SK-N-SH treated with all-trans-retinoic acid at 6 μM for 48 hours (cell line): ENCODE measurements around the gene SLC22A25.

Experiments used
- CREB5 ChIP-seq: fragments of 250-450 bp; sonication (Bioruptor Pico); IDR thresholded peaks from 2 replicates; pipeline ENCODE4 v1.5.1; 2020; ENCODE audit warnings: low read depth, mild to moderate bottlenecking, moderate library complexity
- CSRNP3 ChIP-seq: fragments of 250-450 bp; sonication (Bioruptor Pico); IDR thresholded peaks from 2 replicates; pipeline ENCODE4 v1.5.1; 2021; ENCODE audit warnings: mild to moderate bottlenecking, moderate library complexity
- POU6F1 ChIP-seq: fragments of 250-450 bp; sonication (Bioruptor Pico); IDR thresholded peaks from 2 replicates; pipeline ENCODE4 v1.8.0; 2021; ENCODE audit warnings: low read depth, mild to moderate bottlenecking, moderate library complexity, borderline replicate concordance
- PPARA ChIP-seq: fragments of 250-450 bp; sonication (Bioruptor Pico); IDR thresholded peaks from 2 replicates; pipeline ENCODE4 v1.5.0; 2020; ENCODE audit warnings: mild to moderate bottlenecking, borderline replicate concordance
- TSHZ2 ChIP-seq: fragments of 250-450 bp; sonication (Bioruptor Pico); IDR thresholded peaks from 2 replicates; pipeline ENCODE4 v1.5.0; 2020; ENCODE audit warnings: mild to moderate bottlenecking, moderate library complexity
- ZNF565 ChIP-seq: fragments of 450-650 bp; formaldehyde crosslinking; conservative IDR thresholded peaks from 2 replicates; pipeline ENCODE4 v1.5.0; 2020; ENCODE audit warnings: low read depth, mild to moderate bottlenecking, moderate library complexity
- ZNF8 ChIP-seq: fragments of 450-650 bp; formaldehyde crosslinking; IDR thresholded peaks from 2 replicates; pipeline ENCODE4 v1.5.0; 2020; ENCODE audit warnings: mild to moderate bottlenecking, moderate library complexity

GRCh38 chr11:63242089-63242781 is 1.2 kb downstream of the SLC22A25 start:
- TF ChIP-seq ZNF565 (CRISPR knock-in tag) (no peak), TSHZ2 (CRISPR knock-in tag) (no peak), CSRNP3 (CRISPR knock-in tag) (no peak), CREB5 (CRISPR knock-in tag) (no peak), POU6F1 (CRISPR knock-in tag) (no peak), ZNF8 (CRISPR knock-in tag) (no peak), PPARA (CRISPR knock-in tag) (no peak)
